ENCODE results near the gene ZNF687.

DNA sequence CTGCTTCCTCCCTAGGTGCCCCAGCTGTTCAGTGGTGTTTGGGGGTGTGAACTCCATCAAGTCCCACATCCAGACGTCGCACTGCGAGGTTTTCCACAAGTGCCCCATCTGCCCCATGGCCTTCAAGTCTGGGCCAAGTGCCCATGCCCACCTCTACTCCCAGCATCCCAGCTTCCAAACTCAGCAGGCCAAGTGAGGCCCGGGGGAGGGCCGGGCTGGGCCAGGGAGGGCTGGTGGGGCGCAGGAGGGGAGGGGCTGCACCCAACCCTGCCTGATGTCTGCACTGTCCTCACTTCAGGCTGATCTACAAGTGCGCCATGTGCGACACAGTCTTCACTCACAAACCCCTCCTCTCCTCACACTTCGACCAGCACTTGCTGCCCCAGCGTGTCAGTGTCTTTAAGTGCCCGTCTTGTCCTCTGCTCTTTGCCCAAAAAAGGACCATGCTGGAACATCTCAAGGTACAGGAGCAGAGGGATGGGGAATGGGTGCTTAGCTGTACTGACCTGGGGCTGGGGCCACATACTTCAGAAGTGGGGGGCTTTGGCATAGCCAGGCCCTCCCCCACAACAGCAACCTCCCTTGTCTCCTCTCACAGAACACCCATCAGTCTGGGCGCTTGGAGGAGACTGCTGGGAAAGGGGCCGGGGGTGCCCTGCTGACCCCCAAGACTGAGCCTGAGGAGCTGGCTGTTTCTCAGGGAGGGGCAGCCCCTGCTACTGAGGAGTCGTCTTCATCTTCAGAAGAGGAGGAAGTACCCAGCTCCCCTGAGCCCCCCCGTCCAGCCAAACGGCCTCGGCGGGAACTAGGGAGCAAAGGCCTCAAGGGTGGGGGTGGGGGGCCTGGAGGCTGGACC is 7.2 kb downstream of the ZNF687 start:
- TF ChIP-seq POLR2A (IDR thresholded peaks at IDR 0.05; ENCODE audit: low read depth, low read length), result peak; percentile 38; the same call in 1 of the 2 replicates
- TF ChIP-seq TAF1 (IDR thresholded peaks at IDR 0.05; ENCODE audit: borderline replicate concordance, low read depth, low read length), result no peak
- TF ChIP-seq POLR2AphosphoS5 (IDR thresholded peaks at IDR 0.05; ENCODE audit: low read depth, low read length), result no peak
